SU-DHL-6 (cell line): Measurements from ENCODE around the gene CHL1.

Experiments
- H2AFZ ChIP-seq: fragments of 200-600 bp; sonication (generic); 2 replicates; pipeline ENCODE4 v1.6.1; 2014; ENCODE audit warnings: low read depth, mild to moderate bottlenecking, moderate library complexity, mixed read lengths, antibody characterized with exemption, low read length; ENCODE audit not compliant: severe bottlenecking
- H3F3A ChIP-seq: fragments of 200-600 bp; shearing (Covaris generic); 2 replicates; pipeline ENCODE4 v1.6.0; 2016; ENCODE audit warnings: antibody characterized with exemption, mild to moderate bottlenecking; ENCODE audit not compliant: insufficient read depth
- H3K27ac ChIP-seq: fragments of 200-600 bp; sonication (generic); 2 replicates; pipeline ENCODE4 v1.5.1; 2016; ENCODE audit warnings: low read depth, mild to moderate bottlenecking, low read length, moderate library complexity, mixed read lengths
- H3K27me3 ChIP-seq: fragments of 200-600 bp; sonication (generic), shearing (Covaris generic); 2 replicates; pipeline ENCODE4 v1.6.0; 2014; ENCODE audit warnings: mild to moderate bottlenecking, low read length
- H3K36me3 ChIP-seq: fragments of 200-600 bp; sonication (generic); 2 replicates; pipeline ENCODE4 v1.6.1; 2014; ENCODE audit warnings: mild to moderate bottlenecking, low read length, mixed read lengths
- H3K4me2 ChIP-seq: fragments of 300-600, 200-600 bp; shearing (Covaris generic), sonication (generic); 2 replicates; pipeline ENCODE4 v1.6.0; 2014; ENCODE audit warnings: low read length, low read depth, mild to moderate bottlenecking; ENCODE audit not compliant: poor library complexity, severe bottlenecking
- H3K4me3 ChIP-seq: fragments of 200-600 bp; sonication (generic); 2 replicates; pipeline ENCODE4 v1.5.1; 2014; ENCODE audit warnings: antibody characterized with exemption, low read length, mild to moderate bottlenecking, mixed read lengths; ENCODE audit not compliant: insufficient read depth, poor library complexity, severe bottlenecking
- H3K79me2 ChIP-seq: fragments of 200-600 bp; sonication (generic); 2 replicates; pipeline ENCODE4 v1.6.1; 2014; ENCODE audit warnings: mild to moderate bottlenecking, low read length, moderate library complexity; ENCODE audit not compliant: insufficient read depth
- H3K9ac ChIP-seq: fragments of 200-600 bp; sonication (generic); 2 replicates; pipeline ENCODE4 v1.7.0; 2014; ENCODE audit warnings: mild to moderate bottlenecking, low read length
- H3K9me2 ChIP-seq: fragments of 200-600 bp; sonication (generic); replicated peaks from 2 replicates; pipeline ENCODE4 v1.6.1; 2014; ENCODE audit warnings: low read length; ENCODE audit not compliant: insufficient read depth
- H3K9me3 ChIP-seq: fragments of 200-600 bp; sonication (generic); 2 replicates; pipeline ENCODE4 v1.6.1; 2014; ENCODE audit warnings: low read length, mixed read lengths; ENCODE audit not compliant: insufficient read depth
- H4K20me1 ChIP-seq: fragments of 200-600 bp; sonication (generic); 2 replicates; pipeline ENCODE4 v1.6.1; 2014; ENCODE audit warnings: low read depth, mild to moderate bottlenecking, antibody characterized with exemption, low read length, moderate library complexity, mixed read lengths
- EZH2phosphoT487 ChIP-seq: fragments of 200-600 bp; sonication (generic), shearing (Covaris generic); conservative IDR thresholded peaks from 2 replicates; pipeline ENCODE4 v1.6.1; 2018; ENCODE audit warnings: mild to moderate bottlenecking, antibody characterized with exemption, low read length, moderate library complexity, mixed read lengths
- TF ChIP-seq, protein P1 (sequence below): fragments of 200-600 bp; sonication (generic); IDR thresholded peaks from one replicate; pipeline ENCODE4 v1.5.1; 2017; ENCODE audit warnings: antibody characterized with exemption, mild to moderate bottlenecking, low read length, moderate library complexity; ENCODE audit not compliant: insufficient read depth, poor library complexity, severe bottlenecking

CHL1 gene, protein sequence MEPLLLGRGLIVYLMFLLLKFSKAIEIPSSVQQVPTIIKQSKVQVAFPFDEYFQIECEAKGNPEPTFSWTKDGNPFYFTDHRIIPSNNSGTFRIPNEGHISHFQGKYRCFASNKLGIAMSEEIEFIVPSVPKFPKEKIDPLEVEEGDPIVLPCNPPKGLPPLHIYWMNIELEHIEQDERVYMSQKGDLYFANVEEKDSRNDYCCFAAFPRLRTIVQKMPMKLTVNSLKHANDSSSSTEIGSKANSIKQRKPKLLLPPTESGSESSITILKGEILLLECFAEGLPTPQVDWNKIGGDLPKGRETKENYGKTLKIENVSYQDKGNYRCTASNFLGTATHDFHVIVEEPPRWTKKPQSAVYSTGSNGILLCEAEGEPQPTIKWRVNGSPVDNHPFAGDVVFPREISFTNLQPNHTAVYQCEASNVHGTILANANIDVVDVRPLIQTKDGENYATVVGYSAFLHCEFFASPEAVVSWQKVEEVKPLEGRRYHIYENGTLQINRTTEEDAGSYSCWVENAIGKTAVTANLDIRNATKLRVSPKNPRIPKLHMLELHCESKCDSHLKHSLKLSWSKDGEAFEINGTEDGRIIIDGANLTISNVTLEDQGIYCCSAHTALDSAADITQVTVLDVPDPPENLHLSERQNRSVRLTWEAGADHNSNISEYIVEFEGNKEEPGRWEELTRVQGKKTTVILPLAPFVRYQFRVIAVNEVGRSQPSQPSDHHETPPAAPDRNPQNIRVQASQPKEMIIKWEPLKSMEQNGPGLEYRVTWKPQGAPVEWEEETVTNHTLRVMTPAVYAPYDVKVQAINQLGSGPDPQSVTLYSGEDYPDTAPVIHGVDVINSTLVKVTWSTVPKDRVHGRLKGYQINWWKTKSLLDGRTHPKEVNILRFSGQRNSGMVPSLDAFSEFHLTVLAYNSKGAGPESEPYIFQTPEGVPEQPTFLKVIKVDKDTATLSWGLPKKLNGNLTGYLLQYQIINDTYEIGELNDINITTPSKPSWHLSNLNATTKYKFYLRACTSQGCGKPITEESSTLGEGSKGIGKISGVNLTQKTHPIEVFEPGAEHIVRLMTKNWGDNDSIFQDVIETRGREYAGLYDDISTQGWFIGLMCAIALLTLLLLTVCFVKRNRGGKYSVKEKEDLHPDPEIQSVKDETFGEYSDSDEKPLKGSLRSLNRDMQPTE (N-terminal part only)

DNA sequence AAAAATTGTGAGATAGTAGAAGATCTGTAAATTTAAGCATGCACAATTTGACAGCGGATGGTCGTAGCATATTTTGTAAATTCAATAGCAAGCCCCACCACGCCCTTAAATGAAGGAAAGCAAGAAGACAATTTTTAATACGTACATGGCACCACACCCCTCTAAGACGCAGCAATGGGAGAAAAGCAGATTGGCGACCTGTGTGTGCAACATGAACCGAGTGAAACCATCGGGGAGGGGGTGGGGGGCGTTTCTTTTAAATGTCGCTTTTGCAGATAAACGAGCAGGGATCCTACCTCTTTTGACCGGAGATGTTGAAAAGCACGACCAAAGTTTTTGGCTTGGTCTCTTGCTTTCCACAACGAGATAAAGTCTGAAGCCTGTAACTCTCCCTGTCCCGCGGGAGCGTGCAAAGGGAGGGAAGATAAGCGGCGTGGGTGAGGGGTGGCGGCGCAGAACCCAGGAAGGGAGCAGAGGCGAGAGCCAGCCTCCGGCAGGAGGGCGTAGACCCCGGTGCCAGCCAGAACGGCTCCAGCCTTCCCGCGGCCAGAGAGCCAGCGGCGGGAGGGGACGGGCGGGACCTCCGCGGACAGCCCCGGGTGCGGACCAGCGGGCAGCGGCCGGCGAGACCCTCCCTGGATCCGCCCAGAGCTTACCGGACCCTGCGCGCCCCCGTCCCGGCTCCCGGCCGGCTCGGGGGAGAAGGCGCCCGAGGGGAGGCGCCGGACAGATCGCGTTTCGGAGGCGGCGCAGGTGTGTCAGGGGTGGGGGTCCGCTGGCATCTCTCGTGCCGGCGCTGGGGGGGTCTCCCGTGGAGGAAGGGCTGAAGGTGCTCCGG is at the start of gene CHL1:
Gene CHL1 (plus strand): TSS at position 453 of the 838 bp plus-strand sequence. CDS start 123,014 bp downstream, outside the sequence.
- H3K4me3 ChIP-seq: peak within 1 kb of the TSS; percentile 50
- peak within 1 kb of the TSS; percentile 44 for H3K9ac ChIP-seq
- H3K79me2 ChIP-seq: no peaks in the 10 kb centered on the region
- peak within 1 kb of the TSS; percentile 66 for H3K4me2 ChIP-seq
- no peaks in the 10 kb centered on the region for H3K9me2 ChIP-seq
- H2AFZ ChIP-seq: peak within 1 kb of the TSS; percentile 65
- H3K27ac ChIP-seq: no peak within 1 kb of the TSS
- no peaks in the 10 kb centered on the region for H3K9me3 ChIP-seq
- no peaks in the 10 kb centered on the region for H3F3A ChIP-seq
- no peaks in the 10 kb centered on the region for H3K27me3 ChIP-seq
- H4K20me1 ChIP-seq: no peaks in the 10 kb centered on the region
- TF ChIP-seq EZH2phosphoT487: no peak
- TF ChIP-seq, protein P1, sequence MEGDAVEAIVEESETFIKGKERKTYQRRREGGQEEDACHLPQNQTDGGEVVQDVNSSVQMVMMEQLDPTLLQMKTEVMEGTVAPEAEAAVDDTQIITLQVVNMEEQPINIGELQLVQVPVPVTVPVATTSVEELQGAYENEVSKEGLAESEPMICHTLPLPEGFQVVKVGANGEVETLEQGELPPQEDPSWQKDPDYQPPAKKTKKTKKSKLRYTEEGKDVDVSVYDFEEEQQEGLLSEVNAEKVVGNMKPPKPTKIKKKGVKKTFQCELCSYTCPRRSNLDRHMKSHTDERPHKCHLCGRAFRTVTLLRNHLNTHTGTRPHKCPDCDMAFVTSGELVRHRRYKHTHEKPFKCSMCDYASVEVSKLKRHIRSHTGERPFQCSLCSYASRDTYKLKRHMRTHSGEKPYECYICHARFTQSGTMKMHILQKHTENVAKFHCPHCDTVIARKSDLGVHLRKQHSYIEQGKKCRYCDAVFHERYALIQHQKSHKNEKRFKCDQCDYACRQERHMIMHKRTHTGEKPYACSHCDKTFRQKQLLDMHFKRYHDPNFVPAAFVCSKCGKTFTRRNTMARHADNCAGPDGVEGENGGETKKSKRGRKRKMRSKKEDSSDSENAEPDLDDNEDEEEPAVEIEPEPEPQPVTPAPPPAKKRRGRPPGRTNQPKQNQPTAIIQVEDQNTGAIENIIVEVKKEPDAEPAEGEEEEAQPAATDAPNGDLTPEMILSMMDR: no peak
- H3K36me3 ChIP-seq: no peaks in the 10 kb centered on the region

DNA sequence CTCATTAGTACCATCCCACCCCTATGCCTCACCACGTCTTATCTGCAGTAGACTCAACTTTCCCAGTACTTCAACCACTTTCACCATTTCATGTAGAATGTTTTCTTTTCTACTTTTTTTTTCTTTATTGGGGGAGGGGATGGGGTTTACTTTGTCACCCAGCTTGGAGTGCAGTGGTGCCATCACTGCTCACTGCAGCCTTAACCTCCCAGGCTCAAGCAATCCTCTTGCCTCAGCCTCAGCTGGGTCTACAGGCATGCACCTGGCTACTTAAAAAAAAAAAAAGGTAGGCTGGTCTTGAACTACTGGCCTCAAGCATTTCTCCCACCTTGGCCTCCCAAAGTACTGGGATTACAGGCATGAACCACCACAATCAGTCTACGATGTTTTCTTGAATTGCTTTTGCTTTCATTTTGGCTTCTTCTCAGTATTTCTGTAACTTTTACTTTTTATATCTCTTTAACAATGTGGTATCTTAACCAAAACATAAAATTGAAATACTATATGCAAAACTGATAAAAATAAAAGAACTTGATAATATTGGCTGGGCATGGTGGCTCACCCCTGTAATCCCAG is 44.9 kb upstream of the CHL1 start:
- no peaks in the 10 kb centered on the region for H3F3A ChIP-seq
- no peak overlapping the region for H3K4me2 ChIP-seq
- no peaks in the 10 kb centered on the region for H3K9me2 ChIP-seq
- H3K36me3 ChIP-seq: no peaks in the 10 kb centered on the region
- no peaks in the 10 kb centered on the region for H3K27me3 ChIP-seq
- H3K9me3 ChIP-seq: no peaks in the 10 kb centered on the region
- H2AFZ ChIP-seq: no peak overlapping the region
- no peaks in the 10 kb centered on the region for H4K20me1 ChIP-seq
- no peaks in the 10 kb centered on the region for H3K79me2 ChIP-seq
- H3K4me3 ChIP-seq: no peak overlapping the region
- TF ChIP-seq EZH2phosphoT487: no peak
- TF ChIP-seq, protein P1: no peak
- H3K9ac ChIP-seq: no peak overlapping the region
- no peak overlapping the region for H3K27ac ChIP-seq

DNA sequence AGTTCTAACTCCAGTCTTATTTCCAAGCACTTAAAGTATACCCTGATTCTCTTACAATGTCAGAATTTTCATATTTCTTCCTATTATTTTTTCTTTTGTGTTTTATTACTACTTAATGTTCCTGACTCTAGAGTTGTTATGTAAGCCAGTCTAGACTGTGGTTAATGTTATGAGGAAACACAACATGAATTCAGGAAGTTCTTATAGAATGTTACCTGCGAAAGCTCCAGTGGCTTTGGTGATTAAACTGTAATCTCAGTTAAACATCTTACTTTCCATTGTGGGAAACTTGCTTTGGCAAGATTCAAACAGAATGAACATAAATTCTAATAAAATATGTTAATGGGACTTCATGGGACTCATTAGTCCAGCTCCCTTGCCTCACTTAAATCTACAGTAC is 36.6 kb upstream of the CHL1 start:
- Histone ChIP-seq H3K9ac (no peak overlapping the region), H3K27ac (no peak overlapping the region), H3K4me3 (no peak overlapping the region), H3K27me3 (no peaks in the 10 kb centered on the region), H3K36me3 (no peaks in the 10 kb centered on the region), H3K9me3 (no peaks in the 10 kb centered on the region), H3F3A (no peaks in the 10 kb centered on the region), H2AFZ (no peak overlapping the region), H3K79me2 (no peaks in the 10 kb centered on the region), H3K9me2 (no peaks in the 10 kb centered on the region), H4K20me1 (no peaks in the 10 kb centered on the region), H3K4me2 (no peak overlapping the region)
- TF ChIP-seq EZH2phosphoT487: no peak
- TF ChIP-seq, protein P1: no peak
